ENCODE data around the gene VANGL2. TPM values are rescaled to one million over a fixed set of nuclear protein-coding genes. Genes with fewer than 3 reads are reported as not detected.

The VANGL2 gene
- total RNA-seq, 1 experiment from 2014 or later = 3.4 TPM

DNA sequence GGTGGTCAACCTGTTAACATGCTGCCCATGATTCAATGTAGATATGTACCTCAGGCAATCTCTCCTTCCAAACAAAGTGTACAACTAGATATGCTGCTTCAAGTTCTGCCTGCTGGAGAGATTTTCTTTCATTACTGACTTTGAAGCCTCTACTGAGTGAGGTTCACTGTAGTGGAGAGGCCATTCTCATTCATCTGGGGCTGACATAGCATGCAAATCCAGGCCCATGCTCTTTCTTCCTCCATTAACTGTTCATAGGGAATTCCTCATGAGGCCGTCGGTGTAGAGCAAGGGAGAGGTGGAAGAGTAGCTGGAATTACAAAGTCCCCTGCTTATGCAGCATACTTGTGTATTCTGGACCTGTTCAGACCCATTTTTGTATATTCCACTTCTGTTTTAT lies 38.6 kb downstream of the VANGL2 start:
- intact Hi-C loops (cut with micrococcal nuclease; ENCODE audit: unreplicated experiment) = no loop called here
- TF ChIP-seq, protein P1, sequence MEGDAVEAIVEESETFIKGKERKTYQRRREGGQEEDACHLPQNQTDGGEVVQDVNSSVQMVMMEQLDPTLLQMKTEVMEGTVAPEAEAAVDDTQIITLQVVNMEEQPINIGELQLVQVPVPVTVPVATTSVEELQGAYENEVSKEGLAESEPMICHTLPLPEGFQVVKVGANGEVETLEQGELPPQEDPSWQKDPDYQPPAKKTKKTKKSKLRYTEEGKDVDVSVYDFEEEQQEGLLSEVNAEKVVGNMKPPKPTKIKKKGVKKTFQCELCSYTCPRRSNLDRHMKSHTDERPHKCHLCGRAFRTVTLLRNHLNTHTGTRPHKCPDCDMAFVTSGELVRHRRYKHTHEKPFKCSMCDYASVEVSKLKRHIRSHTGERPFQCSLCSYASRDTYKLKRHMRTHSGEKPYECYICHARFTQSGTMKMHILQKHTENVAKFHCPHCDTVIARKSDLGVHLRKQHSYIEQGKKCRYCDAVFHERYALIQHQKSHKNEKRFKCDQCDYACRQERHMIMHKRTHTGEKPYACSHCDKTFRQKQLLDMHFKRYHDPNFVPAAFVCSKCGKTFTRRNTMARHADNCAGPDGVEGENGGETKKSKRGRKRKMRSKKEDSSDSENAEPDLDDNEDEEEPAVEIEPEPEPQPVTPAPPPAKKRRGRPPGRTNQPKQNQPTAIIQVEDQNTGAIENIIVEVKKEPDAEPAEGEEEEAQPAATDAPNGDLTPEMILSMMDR (IDR thresholded peaks at IDR 0.05; ENCODE audit: insufficient read depth in 1 of 2, low read depth in 1 of 2, low read length in 1 of 2, severe bottlenecking in 1 of 2, unreplicated experiment in 1 of 2) = no peak
- Mint-ChIP-seq H3K27me3 (ENCODE audit: insufficient read depth, unreplicated experiment) (peaks cover 4% of the 10 kb centered on the region), H3K27ac (ENCODE audit: unreplicated experiment) (no peak overlapping the region), H3K36me3 (ENCODE audit: insufficient read depth, unreplicated experiment) (no peaks in the 10 kb centered on the region), H3K4me1 (ENCODE audit: low read depth, unreplicated experiment) (no peaks in the 10 kb centered on the region), H3K4me3 (ENCODE audit: unreplicated experiment) (no peak overlapping the region), H3K9me3 (ENCODE audit: unreplicated experiment) (no peaks in the 10 kb centered on the region)
- Histone ChIP-seq H3K4me1 (no peaks in the 10 kb centered on the region), H3K27me3 (replicated peaks; ENCODE audit: control insufficient read depth, insufficient read depth, low read length) (no peaks in the 10 kb centered on the region), H3K9me3 (no peaks in the 10 kb centered on the region), H3K36me3 (ENCODE audit: control insufficient read depth, insufficient read depth, low read length) (no peaks in the 10 kb centered on the region), H3K4me3 (ENCODE audit: low read depth, low read length) (no peak overlapping the region)
- ChIA-PET CTCF (no interaction called here), POLR2A (no interaction called here)
- no TSS peak for BruUV-seq (replicated peaks)
- no peak for DNase-seq

DNA sequence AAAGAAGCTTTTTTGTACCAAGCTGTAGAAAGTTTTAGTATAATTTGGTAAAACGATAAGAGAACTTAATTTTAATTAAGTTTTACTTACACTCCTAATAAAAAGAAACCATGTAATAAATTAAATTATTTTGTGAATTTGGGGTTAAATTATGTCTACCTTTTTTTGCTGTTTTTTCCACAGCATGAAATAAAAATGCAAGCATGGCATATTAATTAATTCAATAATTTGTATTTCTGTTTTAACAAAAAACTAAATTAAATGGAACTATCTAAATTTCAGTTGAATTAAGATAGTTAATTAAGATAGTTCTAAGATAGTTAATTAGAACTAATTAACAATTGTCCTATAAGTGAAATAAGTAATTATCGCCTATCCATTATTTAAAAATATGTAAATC lies 39.4 kb downstream of the VANGL2 start:
- intact Hi-C loops (cut with micrococcal nuclease; ENCODE audit: unreplicated experiment) = no loop called here
- BruUV-seq (replicated peaks) = no TSS peak
- no peaks in the 10 kb centered on the region for H3K27me3 ChIP-seq (replicated peaks; ENCODE audit: control insufficient read depth, insufficient read depth, low read length)
- H3K4me1 Mint-ChIP-seq (ENCODE audit: low read depth, unreplicated experiment) = no peaks in the 10 kb centered on the region
- H3K4me1 ChIP-seq = no peaks in the 10 kb centered on the region
- no peaks in the 10 kb centered on the region for H3K27me3 Mint-ChIP-seq (ENCODE audit: insufficient read depth, unreplicated experiment)
- no peaks in the 10 kb centered on the region for H3K9me3 ChIP-seq
- no peak overlapping the region for H3K4me3 ChIP-seq (ENCODE audit: low read depth, low read length)
- no peaks in the 10 kb centered on the region for H3K9me3 Mint-ChIP-seq (ENCODE audit: unreplicated experiment)
- H3K36me3 Mint-ChIP-seq (ENCODE audit: insufficient read depth, unreplicated experiment) = no peaks in the 10 kb centered on the region
- H3K4me3 Mint-ChIP-seq (ENCODE audit: unreplicated experiment) = no peak overlapping the region
- DNase-seq = no peak
- CTCF ChIA-PET = interaction anchor here (0.6 kb wide), 1 partner anchor 293 kb away, joined by 3 read pairs; no protein-coding TSS in a partner anchor
- POLR2A ChIA-PET = no interaction called here
- TF ChIP-seq, protein P1 (IDR thresholded peaks at IDR 0.05; ENCODE audit: insufficient read depth in 1 of 2, low read depth in 1 of 2, low read length in 1 of 2, severe bottlenecking in 1 of 2, unreplicated experiment in 1 of 2) = no peak
- no peak overlapping the region for H3K27ac Mint-ChIP-seq (ENCODE audit: unreplicated experiment)
- no peaks in the 10 kb centered on the region for H3K36me3 ChIP-seq (ENCODE audit: control insufficient read depth, insufficient read depth, low read length)

DNA sequence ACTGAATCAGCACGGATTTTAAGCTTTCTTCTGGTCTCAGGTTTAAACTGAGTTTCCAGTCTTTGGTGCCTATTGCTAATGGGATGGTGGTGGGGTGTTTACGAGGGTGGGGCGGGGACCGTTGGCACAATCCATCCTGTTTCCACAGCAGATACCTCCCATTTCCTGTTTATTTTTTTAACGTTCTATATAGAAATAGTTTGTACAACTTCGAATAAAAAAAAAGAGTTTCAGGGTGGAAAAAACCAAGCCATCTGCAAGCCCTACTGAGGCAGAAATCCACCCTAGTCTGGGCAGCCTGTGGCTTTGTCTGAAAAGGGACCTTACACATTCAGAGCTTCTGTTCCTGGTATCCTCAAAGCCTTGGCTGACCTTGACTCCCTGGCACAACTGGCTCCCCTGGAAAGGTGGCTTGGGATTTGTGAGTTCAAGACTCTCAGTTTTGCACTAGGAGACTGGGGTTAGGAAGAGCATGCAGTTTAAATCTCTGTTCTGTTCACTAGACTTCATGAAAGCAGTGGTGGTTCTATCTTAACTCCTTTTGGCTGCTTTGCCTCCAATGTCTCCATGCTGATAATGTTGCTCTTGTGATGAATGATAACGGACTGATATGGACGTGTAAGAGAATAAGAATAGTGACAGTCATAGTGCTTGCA lies 46.7 kb downstream of the VANGL2 start:
- Histone ChIP-seq H3K9me3 (no peaks in the 10 kb centered on the region), H3K4me3 (ENCODE audit: low read depth, low read length) (no peak overlapping the region), H3K4me1 (no peaks in the 10 kb centered on the region), H3K36me3 (ENCODE audit: control insufficient read depth, insufficient read depth, low read length) (no peaks in the 10 kb centered on the region), H3K27me3 (replicated peaks; ENCODE audit: control insufficient read depth, insufficient read depth, low read length) (no peaks in the 10 kb centered on the region)
- no peak overlapping the region for H3K4me3 Mint-ChIP-seq (ENCODE audit: unreplicated experiment)
- intact Hi-C loops (cut with micrococcal nuclease; ENCODE audit: unreplicated experiment) = no loop called here
- DNase-seq = no peak
- no TSS peak for BruUV-seq (replicated peaks)
- TF ChIP-seq, protein P1 (IDR thresholded peaks at IDR 0.05; ENCODE audit: insufficient read depth in 1 of 2, low read depth in 1 of 2, low read length in 1 of 2, severe bottlenecking in 1 of 2, unreplicated experiment in 1 of 2) = no peak
- H3K27me3 Mint-ChIP-seq (ENCODE audit: insufficient read depth, unreplicated experiment) = peaks cover 2% of the 10 kb centered on the region
- H3K27ac Mint-ChIP-seq (ENCODE audit: unreplicated experiment) = no peak overlapping the region
- H3K36me3 Mint-ChIP-seq (ENCODE audit: insufficient read depth, unreplicated experiment) = no peaks in the 10 kb centered on the region
- ChIA-PET POLR2A (no interaction called here), CTCF (no interaction called here)
- H3K9me3 Mint-ChIP-seq (ENCODE audit: unreplicated experiment) = no peaks in the 10 kb centered on the region
- H3K4me1 Mint-ChIP-seq (ENCODE audit: low read depth, unreplicated experiment) = no peaks in the 10 kb centered on the region

All from Caco-2 (cell line).